Smooth muscle cell (in vitro differentiated cells): Measurements from ENCODE around the gene PRKCG. TPM values are rescaled to one million over a fixed set of nuclear protein-coding genes. Genes with fewer than 3 reads are reported as not detected.

Experiments used
- DNase-seq: peaks from one replicate; lab custom pipeline; 2025; ENCODE audit not compliant: unreplicated experiment; lab: John Stamatoyannopoulos, UW
- H2AFZ ChIP-seq: fragments of 200-600 bp; sonication (generic); 2 replicates; pipeline ENCODE4 v1.6.0; 2016; ENCODE audit warnings: antibody characterized with exemption, low read depth, mild to moderate bottlenecking
- H3F3A ChIP-seq: fragments of 200-600 bp; sonication (generic); 2 replicates; pipeline ENCODE4 v1.6.0; 2017; ENCODE audit warnings: antibody characterized with exemption, low read depth
- H3K27ac ChIP-seq: fragments of 200-600 bp; sonication (generic); 2 replicates; pipeline ENCODE4 v1.5.1; 2016; ENCODE audit warnings: low read depth, mild to moderate bottlenecking
- H3K27me3 ChIP-seq: fragments of 200-600 bp; sonication (generic); 2 replicates; pipeline ENCODE4 v1.6.1; 2016; ENCODE audit warnings: low read depth, mild to moderate bottlenecking
- H3K36me3 ChIP-seq: fragments of 200-600 bp; sonication (generic); 2 replicates; pipeline ENCODE4 v1.5.1; 2016; ENCODE audit warnings: low read depth
- H3K4me1 ChIP-seq: fragments of 200-600 bp; sonication (generic); 2 replicates; pipeline ENCODE4 v1.5.1; 2016; ENCODE audit warnings: low read depth
- H3K4me2 ChIP-seq: fragments of 200-600 bp; sonication (generic); 2 replicates; pipeline ENCODE4 v1.6.0; 2016; ENCODE audit warnings: mild to moderate bottlenecking
- H3K4me3 ChIP-seq: fragments of 200-600 bp; sonication (generic); 2 replicates; pipeline ENCODE4 v1.5.1; 2016; ENCODE audit warnings: mild to moderate bottlenecking
- H3K79me2 ChIP-seq: fragments of 200-600 bp; sonication (generic); 2 replicates; pipeline ENCODE4 v1.6.0; 2016; ENCODE audit warnings: low read depth, mild to moderate bottlenecking
- H3K9ac ChIP-seq: fragments of 200-600 bp; sonication (generic); 2 replicates; pipeline ENCODE4 v1.6.0; 2016; ENCODE audit warnings: low read depth
- H3K9me3 ChIP-seq: fragments of 200-600 bp; sonication (generic); replicated peaks from 2 replicates; pipeline ENCODE4 v1.5.1; 2016; ENCODE audit warnings: low read depth
- H4K20me1 ChIP-seq: fragments of 200-600 bp; sonication (generic); 2 replicates; pipeline ENCODE4 v1.6.0; 2016; ENCODE audit warnings: low read depth
- WGBS: methylation state at CpG from one replicate; pipeline ENCODE4 v1.1.7; 2016; ENCODE audit warnings: low lambda C conversion rate; 5-methylcytosine and 5-hydroxymethylcytosine counted together
- polyA plus RNA-seq: library from polyadenylated mRNA; unstranded; fragments of >200 nt; fragmentation: Nextera tagmentation; extraction: Ambion mirVana; gene quantifications from 2 replicates; pipeline ENCODE4 v1.2.1, GENCODE V29; 2016
- total RNA-seq: library from RNA; depleted of rRNA; stranded (reverse); fragments of >200 nt; gene quantifications from 2 replicates; pipeline ENCODE4 v1.2.3, GENCODE V29; 2014
- TF ChIP-seq, protein P1 (sequence below): fragments of 200-600 bp; sonication (generic); IDR thresholded peaks from 2 replicates; pipeline ENCODE4 v1.5.1; 2017; ENCODE audit warnings: borderline replicate concordance, mild to moderate bottlenecking, antibody characterized with exemption; ENCODE audit not compliant: insufficient read depth, poor library complexity, severe bottlenecking

The PRKCG gene
- total and polyA plus RNA-seq, 2 experiments from 2014 or later = 0.51 TPM; not detected in 1

DNA sequence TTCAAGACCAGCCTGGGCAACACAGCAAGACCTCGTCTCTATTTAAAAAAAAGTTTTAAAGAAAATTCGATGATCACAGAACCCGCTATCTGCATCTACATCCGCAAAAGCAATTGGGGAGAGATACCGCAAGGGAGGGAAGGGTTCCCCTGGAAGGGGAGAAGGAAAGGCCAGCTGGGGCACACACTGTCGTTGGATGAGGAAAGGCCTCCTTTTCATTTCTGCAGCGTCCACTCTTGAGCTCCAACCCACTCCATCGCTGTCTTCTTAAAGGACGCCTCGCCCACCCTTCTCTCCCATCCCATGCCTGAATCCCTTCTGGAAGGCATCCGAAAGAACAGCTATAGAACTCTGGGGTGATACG, 3.2 kb upstream of the PRKCG start:
- Histone ChIP-seq H3K4me1 (peaks cover 6% of the 10 kb centered on the region), H3K9ac (peak overlapping the region; percentile 41), H3K27me3 (peaks cover 38% of the 10 kb centered on the region), H3F3A (peaks cover 23% of the 10 kb centered on the region), H4K20me1 (peaks cover 35% of the 10 kb centered on the region), H3K9me3 (no peaks in the 10 kb centered on the region), H3K36me3 (no peaks in the 10 kb centered on the region), H3K79me2 (peaks cover 5% of the 10 kb centered on the region), H3K4me3 (peak overlapping the region; percentile 60), H2AFZ (no peak overlapping the region), H3K27ac (no peak overlapping the region), H3K4me2 (peak overlapping the region; percentile 86)
- 64% methylated on average over 12 of the region's 12 CpGs for WGBS
- TF ChIP-seq, protein P1, sequence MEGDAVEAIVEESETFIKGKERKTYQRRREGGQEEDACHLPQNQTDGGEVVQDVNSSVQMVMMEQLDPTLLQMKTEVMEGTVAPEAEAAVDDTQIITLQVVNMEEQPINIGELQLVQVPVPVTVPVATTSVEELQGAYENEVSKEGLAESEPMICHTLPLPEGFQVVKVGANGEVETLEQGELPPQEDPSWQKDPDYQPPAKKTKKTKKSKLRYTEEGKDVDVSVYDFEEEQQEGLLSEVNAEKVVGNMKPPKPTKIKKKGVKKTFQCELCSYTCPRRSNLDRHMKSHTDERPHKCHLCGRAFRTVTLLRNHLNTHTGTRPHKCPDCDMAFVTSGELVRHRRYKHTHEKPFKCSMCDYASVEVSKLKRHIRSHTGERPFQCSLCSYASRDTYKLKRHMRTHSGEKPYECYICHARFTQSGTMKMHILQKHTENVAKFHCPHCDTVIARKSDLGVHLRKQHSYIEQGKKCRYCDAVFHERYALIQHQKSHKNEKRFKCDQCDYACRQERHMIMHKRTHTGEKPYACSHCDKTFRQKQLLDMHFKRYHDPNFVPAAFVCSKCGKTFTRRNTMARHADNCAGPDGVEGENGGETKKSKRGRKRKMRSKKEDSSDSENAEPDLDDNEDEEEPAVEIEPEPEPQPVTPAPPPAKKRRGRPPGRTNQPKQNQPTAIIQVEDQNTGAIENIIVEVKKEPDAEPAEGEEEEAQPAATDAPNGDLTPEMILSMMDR = no peak
- DNase-seq = no peak

DNA sequence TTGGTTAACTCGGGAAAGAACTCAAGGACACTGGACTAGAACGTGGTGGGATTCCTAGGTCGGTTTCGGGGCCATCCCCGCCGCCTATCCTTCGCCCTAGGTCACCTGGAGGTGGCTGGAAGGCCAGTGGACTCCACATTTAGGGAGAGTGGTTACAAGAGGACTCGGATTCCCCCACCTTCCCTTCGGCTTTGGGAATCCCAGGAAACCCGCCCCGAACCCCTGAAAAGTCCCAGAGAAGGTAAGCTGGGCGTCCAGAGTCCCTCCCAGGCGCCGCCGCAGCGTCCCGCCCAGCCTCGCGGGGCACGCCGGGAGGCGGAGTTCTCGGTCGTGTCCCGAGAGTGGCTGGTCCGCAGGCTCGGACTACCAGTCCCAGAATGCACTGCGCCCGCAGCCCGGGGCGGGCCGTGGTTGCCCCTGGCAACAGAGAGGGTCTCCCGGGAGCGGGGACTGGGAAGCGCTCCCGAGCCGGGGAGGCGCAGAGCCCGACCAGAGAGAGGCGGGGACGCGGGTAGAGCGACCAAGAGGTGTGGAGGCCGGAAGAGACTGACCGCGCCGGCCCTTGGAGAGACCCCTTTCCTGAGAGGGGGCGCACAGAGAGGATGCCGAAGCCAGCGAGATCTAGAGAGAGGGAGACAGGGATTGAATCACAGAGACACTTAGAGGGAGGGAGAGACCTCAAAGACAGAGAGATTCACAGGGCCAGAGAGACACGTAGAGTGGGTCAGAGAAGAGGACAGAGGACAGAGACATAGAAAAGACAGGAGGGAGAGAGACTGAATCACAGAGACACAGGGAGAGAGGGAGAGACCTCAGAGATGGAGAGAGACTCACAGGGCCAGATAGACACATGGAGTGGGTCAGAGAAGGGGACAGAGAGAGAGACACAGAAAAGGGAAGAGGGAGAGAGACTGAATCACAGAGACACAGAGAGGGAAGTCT, 2.6 kb upstream of the PRKCG start:
- Histone ChIP-seq H3F3A (peaks cover 23% of the 10 kb centered on the region), H4K20me1 (peaks cover 28% of the 10 kb centered on the region), H3K9ac (peak overlapping the region; percentile 41), H3K4me2 (peak overlapping the region; percentile 86), H3K4me3 (peak overlapping the region; percentile 60), H3K9me3 (no peaks in the 10 kb centered on the region), H2AFZ (no peak overlapping the region), H3K79me2 (peaks cover 1% of the 10 kb centered on the region), H3K27me3 (peaks cover 44% of the 10 kb centered on the region), H3K27ac (no peak overlapping the region), H3K4me1 (peaks cover 6% of the 10 kb centered on the region), H3K36me3 (no peaks in the 10 kb centered on the region)
- TF ChIP-seq, protein P1 = no peak
- WGBS = 3% methylated on average over 50 of the region's 51 CpGs
- peak; percentile 70 for DNase-seq

DNA sequence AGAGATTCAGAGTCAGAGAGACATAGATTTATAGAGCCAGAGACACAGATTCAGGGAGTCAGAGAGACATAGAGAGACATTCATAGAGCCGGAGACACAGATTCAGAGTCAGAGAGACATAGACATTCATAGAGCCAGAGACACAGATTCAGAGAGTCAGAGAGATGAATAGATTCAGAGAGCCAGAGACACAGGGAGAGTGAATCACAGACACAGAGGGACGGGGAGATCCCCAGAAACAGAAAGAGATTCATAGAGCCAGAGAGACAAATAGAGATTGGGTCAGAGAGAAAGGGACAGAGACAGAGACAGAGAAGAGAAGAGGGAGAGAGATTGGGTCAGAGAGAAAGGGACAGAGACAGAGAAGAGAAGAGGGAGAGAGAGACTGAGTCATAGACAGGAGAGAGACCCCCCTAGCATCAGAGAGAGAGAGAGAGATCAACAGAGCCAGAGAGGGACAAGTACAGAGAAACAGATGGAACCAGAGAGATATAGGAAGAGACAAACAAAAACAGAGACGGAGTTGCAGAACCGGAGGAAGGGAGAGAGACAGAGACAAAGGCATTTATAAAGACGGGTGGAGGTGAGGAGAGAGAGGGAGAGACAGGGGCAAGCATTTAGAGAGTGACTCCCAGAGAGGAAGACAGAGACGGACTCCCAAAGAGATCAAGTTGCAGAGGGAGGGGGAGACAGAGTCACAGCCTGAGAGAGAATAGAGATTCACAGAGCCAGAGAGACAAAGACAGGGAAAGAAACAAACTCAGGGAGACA, 1.1 kb upstream of the PRKCG start:
- TF ChIP-seq, protein P1 = no peak
- peaks cover 13% of the 10 kb centered on the region for H4K20me1 ChIP-seq
- no peak for DNase-seq
- peak overlapping the region; percentile 82 for H3K4me2 ChIP-seq
- H3K79me2 ChIP-seq = no peaks in the 10 kb centered on the region
- H3K4me3 ChIP-seq = peak overlapping the region; percentile 38
- H2AFZ ChIP-seq = no peak overlapping the region
- H3K27me3 ChIP-seq = peaks cover 59% of the 10 kb centered on the region
- H3K4me1 ChIP-seq = peaks cover 6% of the 10 kb centered on the region
- no peak overlapping the region for H3K27ac ChIP-seq
- peaks cover 16% of the 10 kb centered on the region for H3F3A ChIP-seq
- 30% methylated on average over 6 of the region's 6 CpGs for WGBS
- no peaks in the 10 kb centered on the region for H3K9me3 ChIP-seq
- no peaks in the 10 kb centered on the region for H3K36me3 ChIP-seq
- no peak overlapping the region for H3K9ac ChIP-seq
